WTC11 (cell line): ENCODE measurements around the gene POU6F1.

ENCODE experiments used
- CREM ChIP-seq: sonication (generic); formaldehyde crosslinking; IDR thresholded peaks from 2 replicates; pipeline ENCODE4 v1.8.1; 2022; ENCODE audit warnings: mild to moderate bottlenecking, missing genetic modification reagents, moderate library complexity
- HMGA2 ChIP-seq: fragments of 250-450 bp; sonication (Bioruptor Pico); IDR thresholded peaks from 2 replicates; pipeline ENCODE4 v1.4.0; 2021; ENCODE audit warnings: mild to moderate bottlenecking, moderate library complexity
- SOX15 ChIP-seq: fragments of 250-450 bp; sonication (Bioruptor Pico); IDR thresholded peaks from 2 replicates; pipeline ENCODE4 v1.9.0; 2021; ENCODE audit warnings: mild to moderate bottlenecking
- TCF7 ChIP-seq: sonication (generic); formaldehyde crosslinking; IDR thresholded peaks from 2 replicates; pipeline ENCODE4 v1.8.0; 2022; ENCODE audit warnings: mild to moderate bottlenecking, low read depth, missing genetic modification reagents, moderate library complexity
- ZNF121 ChIP-seq: sonication (generic); formaldehyde crosslinking; IDR thresholded peaks from 2 replicates; pipeline ENCODE4 v1.8.0; 2023; ENCODE audit warnings: missing genetic modification reagents
- TF ChIP-seq, protein P1 (sequence below): sonication (generic); formaldehyde crosslinking; IDR thresholded peaks from 2 replicates; pipeline ENCODE4 v1.8.1; 2023; ENCODE audit warnings: mild to moderate bottlenecking, missing genetic modification reagents, moderate library complexity
- TF ChIP-seq, protein P2 (sequence below): sonication (generic); formaldehyde crosslinking; IDR thresholded peaks from 2 replicates; pipeline ENCODE4 v1.8.0; 2022; ENCODE audit warnings: mild to moderate bottlenecking, missing genetic modification reagents
- TF ChIP-seq, protein P3 (sequence below): fragments of 200-600 bp; IDR thresholded peaks from 2 replicates; pipeline ENCODE4 v1.8.0; 2022; ENCODE audit warnings: antibody characterized with exemption
- TF ChIP-seq, protein P4 (sequence below): sonication (generic); formaldehyde crosslinking; IDR thresholded peaks from 2 replicates; pipeline ENCODE4 v1.8.0; 2022; ENCODE audit warnings: mild to moderate bottlenecking, missing genetic modification reagents
- TF ChIP-seq, protein P5 (sequence below): sonication (generic); formaldehyde crosslinking; IDR thresholded peaks from 2 replicates; pipeline ENCODE4 v1.8.0; 2023; ENCODE audit warnings: mild to moderate bottlenecking, missing genetic modification reagents
- TF ChIP-seq, protein P6 (sequence below): sonication (generic); formaldehyde crosslinking; IDR thresholded peaks from 2 replicates; pipeline ENCODE4 v1.8.1; 2022; ENCODE audit warnings: low read depth, missing genetic modification reagents, borderline replicate concordance

DNA sequence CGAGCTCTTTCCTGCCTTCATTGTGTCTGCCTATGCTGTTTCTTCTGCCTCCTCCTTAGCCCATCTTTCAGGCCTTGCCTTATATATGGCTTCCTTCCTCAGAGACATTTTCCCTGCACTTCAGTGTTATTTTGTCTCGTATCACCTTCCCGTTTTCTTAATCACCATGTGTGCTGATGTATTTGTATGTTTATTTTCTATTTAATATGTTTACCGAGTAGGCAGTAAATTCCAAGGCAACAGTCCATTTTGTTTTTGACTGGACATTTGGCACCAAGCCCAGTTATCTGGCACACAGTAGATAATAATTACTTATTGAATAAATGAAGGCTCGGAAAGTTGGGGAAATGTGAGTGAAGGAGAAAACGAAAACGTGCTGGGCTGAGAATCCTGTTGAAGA lies 4.6 kb upstream of the POU6F1 start:
- TF ChIP-seq, protein P1, sequence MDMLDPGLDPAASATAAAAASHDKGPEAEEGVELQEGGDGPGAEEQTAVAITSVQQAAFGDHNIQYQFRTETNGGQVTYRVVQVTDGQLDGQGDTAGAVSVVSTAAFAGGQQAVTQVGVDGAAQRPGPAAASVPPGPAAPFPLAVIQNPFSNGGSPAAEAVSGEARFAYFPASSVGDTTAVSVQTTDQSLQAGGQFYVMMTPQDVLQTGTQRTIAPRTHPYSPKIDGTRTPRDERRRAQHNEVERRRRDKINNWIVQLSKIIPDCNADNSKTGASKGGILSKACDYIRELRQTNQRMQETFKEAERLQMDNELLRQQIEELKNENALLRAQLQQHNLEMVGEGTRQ = no peak
- TF ChIP-seq, protein P2, sequence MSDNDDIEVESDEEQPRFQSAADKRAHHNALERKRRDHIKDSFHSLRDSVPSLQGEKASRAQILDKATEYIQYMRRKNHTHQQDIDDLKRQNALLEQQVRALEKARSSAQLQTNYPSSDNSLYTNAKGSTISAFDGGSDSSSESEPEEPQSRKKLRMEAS (CRISPR knock-in tag) = no peak
- TF ChIP-seq HMGA2 (CRISPR knock-in tag) (no peak), TCF7 (CRISPR knock-in tag) (no peak), CREM (CRISPR knock-in tag) (no peak), SOX15 (CRISPR knock-in tag) (no peak), ZNF121 (CRISPR knock-in tag) (no peak)
- TF ChIP-seq, protein P3, sequence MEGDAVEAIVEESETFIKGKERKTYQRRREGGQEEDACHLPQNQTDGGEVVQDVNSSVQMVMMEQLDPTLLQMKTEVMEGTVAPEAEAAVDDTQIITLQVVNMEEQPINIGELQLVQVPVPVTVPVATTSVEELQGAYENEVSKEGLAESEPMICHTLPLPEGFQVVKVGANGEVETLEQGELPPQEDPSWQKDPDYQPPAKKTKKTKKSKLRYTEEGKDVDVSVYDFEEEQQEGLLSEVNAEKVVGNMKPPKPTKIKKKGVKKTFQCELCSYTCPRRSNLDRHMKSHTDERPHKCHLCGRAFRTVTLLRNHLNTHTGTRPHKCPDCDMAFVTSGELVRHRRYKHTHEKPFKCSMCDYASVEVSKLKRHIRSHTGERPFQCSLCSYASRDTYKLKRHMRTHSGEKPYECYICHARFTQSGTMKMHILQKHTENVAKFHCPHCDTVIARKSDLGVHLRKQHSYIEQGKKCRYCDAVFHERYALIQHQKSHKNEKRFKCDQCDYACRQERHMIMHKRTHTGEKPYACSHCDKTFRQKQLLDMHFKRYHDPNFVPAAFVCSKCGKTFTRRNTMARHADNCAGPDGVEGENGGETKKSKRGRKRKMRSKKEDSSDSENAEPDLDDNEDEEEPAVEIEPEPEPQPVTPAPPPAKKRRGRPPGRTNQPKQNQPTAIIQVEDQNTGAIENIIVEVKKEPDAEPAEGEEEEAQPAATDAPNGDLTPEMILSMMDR = no peak
- TF ChIP-seq, protein P4, sequence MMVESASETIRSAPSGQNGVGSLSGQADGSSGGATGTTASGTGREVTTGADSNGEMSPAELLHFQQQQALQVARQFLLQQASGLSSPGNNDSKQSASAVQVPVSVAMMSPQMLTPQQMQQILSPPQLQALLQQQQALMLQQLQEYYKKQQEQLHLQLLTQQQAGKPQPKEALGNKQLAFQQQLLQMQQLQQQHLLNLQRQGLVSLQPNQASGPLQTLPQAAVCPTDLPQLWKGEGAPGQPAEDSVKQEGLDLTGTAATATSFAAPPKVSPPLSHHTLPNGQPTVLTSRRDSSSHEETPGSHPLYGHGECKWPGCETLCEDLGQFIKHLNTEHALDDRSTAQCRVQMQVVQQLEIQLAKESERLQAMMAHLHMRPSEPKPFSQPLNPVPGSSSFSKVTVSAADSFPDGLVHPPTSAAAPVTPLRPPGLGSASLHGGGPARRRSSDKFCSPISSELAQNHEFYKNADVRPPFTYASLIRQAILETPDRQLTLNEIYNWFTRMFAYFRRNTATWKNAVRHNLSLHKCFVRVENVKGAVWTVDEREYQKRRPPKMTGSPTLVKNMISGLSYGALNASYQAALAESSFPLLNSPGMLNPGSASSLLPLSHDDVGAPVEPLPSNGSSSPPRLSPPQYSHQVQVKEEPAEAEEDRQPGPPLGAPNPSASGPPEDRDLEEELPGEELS (CRISPR knock-in tag) = no peak
- TF ChIP-seq, protein P5, sequence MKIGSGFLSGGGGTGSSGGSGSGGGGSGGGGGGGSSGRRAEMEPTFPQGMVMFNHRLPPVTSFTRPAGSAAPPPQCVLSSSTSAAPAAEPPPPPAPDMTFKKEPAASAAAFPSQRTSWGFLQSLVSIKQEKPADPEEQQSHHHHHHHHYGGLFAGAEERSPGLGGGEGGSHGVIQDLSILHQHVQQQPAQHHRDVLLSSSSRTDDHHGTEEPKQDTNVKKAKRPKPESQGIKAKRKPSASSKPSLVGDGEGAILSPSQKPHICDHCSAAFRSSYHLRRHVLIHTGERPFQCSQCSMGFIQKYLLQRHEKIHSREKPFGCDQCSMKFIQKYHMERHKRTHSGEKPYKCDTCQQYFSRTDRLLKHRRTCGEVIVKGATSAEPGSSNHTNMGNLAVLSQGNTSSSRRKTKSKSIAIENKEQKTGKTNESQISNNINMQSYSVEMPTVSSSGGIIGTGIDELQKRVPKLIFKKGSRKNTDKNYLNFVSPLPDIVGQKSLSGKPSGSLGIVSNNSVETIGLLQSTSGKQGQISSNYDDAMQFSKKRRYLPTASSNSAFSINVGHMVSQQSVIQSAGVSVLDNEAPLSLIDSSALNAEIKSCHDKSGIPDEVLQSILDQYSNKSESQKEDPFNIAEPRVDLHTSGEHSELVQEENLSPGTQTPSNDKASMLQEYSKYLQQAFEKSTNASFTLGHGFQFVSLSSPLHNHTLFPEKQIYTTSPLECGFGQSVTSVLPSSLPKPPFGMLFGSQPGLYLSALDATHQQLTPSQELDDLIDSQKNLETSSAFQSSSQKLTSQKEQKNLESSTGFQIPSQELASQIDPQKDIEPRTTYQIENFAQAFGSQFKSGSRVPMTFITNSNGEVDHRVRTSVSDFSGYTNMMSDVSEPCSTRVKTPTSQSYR (CRISPR knock-in tag) = no peak
- TF ChIP-seq, protein P6, sequence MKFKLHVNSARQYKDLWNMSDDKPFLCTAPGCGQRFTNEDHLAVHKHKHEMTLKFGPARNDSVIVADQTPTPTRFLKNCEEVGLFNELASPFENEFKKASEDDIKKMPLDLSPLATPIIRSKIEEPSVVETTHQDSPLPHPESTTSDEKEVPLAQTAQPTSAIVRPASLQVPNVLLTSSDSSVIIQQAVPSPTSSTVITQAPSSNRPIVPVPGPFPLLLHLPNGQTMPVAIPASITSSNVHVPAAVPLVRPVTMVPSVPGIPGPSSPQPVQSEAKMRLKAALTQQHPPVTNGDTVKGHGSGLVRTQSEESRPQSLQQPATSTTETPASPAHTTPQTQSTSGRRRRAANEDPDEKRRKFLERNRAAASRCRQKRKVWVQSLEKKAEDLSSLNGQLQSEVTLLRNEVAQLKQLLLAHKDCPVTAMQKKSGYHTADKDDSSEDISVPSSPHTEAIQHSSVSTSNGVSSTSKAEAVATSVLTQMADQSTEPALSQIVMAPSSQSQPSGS (CRISPR knock-in tag) = no peak
